ENCODE results near the gene OR2T10.

OR2T10 gene

DNA sequence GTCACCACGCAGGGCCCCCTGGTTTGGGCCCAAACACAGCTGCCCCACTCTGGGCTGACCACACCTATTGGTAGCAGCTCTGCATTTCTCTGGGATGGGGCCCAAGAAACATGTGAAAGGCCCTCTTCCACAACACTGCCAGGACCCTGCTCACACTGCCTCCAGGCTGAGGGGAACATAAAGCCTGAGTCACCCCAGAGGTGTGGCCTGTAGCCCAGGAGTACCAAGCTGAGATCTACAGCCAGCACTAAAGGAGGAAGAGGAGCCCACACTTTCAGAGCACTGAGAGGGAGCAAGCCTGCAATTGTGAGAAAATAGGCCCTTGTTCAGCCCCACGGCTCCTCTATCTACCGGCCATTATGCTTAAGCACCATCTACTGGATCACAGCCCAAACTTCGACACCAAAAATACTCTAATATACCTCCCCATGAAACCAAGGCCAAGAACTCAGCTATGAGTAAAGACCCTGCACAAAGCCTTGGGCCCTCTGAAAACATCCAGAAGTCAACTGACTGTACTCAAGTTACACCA, 14.4 kb upstream of the OR2T10 start:
- Histone ChIP-seq H3K27me3 (ENCODE audit: insufficient read depth, poor library complexity, severe bottlenecking) (no peaks in the 10 kb centered on the region), H3K9me3 (ENCODE audit: severe bottlenecking) (no peaks in the 10 kb centered on the region), H3K4me1 (ENCODE audit: insufficient read depth, poor library complexity, severe bottlenecking) (no peaks in the 10 kb centered on the region), H3K4me3 (ENCODE audit: severe bottlenecking) (no peak overlapping the region), H3K36me3 (ENCODE audit: low read depth) (no peaks in the 10 kb centered on the region), H3K27ac (ENCODE audit: poor library complexity, severe bottlenecking) (no peak overlapping the region)
- DNase-seq (ENCODE audit: low spot score) (no peak), ATAC-seq (ENCODE audit: low read depth) (no peak)
- TF ChIP-seq CTCF (IDR thresholded peaks at IDR 0.05; ENCODE audit: poor library complexity, severe bottlenecking), result no peak

DNA sequence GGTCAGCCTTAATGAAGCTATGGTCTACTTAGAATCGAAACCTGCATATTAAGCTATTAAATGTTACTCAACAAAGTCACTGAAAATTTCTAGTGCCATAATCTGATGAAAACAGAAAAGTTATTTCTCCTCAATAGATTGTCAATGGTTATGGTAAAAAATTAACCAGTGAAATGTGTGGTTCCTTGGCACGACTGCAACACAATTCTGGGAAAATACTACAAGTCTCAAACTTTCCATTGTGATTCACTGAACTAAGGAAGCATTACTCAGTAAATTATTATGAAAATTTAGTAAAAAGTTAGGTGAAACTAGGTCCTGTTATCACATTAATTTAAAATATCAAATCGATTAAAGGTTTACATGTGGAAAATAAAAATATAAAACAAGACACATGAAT, 12.8 kb upstream of the OR2T10 start:
- DNase-seq (ENCODE audit: low spot score) (no peak), ATAC-seq (ENCODE audit: low read depth) (no peak)
- Histone ChIP-seq H3K36me3 (ENCODE audit: low read depth) (no peaks in the 10 kb centered on the region), H3K4me3 (ENCODE audit: severe bottlenecking) (no peak overlapping the region), H3K27me3 (ENCODE audit: insufficient read depth, poor library complexity, severe bottlenecking) (no peaks in the 10 kb centered on the region), H3K27ac (ENCODE audit: poor library complexity, severe bottlenecking) (no peak overlapping the region), H3K4me1 (ENCODE audit: insufficient read depth, poor library complexity, severe bottlenecking) (no peaks in the 10 kb centered on the region), H3K9me3 (ENCODE audit: severe bottlenecking) (no peaks in the 10 kb centered on the region)
- no peak for TF ChIP-seq CTCF (IDR thresholded peaks at IDR 0.05; ENCODE audit: poor library complexity, severe bottlenecking)

- Histone ChIP-seq H3K4me3 (ENCODE audit: severe bottlenecking) (no peak overlapping the region), H3K36me3 (ENCODE audit: low read depth) (no peaks in the 10 kb centered on the region), H3K27ac (ENCODE audit: poor library complexity, severe bottlenecking) (no peak overlapping the region), H3K4me1 (ENCODE audit: insufficient read depth, poor library complexity, severe bottlenecking) (no peaks in the 10 kb centered on the region), H3K27me3 (ENCODE audit: insufficient read depth, poor library complexity, severe bottlenecking) (no peaks in the 10 kb centered on the region), H3K9me3 (ENCODE audit: severe bottlenecking) (no peaks in the 10 kb centered on the region)
- ATAC-seq (ENCODE audit: low read depth) (no peak), DNase-seq (ENCODE audit: low spot score) (no peak)
- TF ChIP-seq CTCF (IDR thresholded peaks at IDR 0.05; ENCODE audit: poor library complexity, severe bottlenecking), result no peak
Measured at GRCh38 chr1:248599396-248599795, 1.9 kb upstream of the OR2T10 start.

DNA sequence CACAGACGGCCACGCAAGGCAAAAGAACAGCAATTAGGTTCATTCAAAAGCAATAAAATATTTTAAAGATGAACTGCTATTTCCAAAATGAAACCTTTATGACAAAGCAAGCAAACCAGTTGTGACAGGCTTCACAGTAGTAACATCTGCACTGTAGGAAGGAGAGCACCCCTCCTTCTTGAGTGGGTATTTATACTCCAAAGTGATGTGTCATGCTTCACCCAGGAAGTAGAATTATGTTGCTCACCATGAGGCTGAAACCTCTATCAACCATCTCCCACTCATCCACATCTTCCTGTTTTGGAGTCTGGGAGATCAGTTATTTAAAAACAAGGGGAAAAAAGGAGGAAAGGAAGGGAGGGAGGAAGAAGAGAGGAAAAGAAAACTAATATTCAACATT, 885 bp downstream of the OR2T10 start:
- H3K27ac ChIP-seq (ENCODE audit: poor library complexity, severe bottlenecking), result no peak overlapping the region
- ATAC-seq (ENCODE audit: low read depth) (no peak), DNase-seq (ENCODE audit: low spot score) (no peak)
- no peak overlapping the region for H3K4me3 ChIP-seq (ENCODE audit: severe bottlenecking)
- no peaks in the 10 kb centered on the region for H3K27me3 ChIP-seq (ENCODE audit: insufficient read depth, poor library complexity, severe bottlenecking)
- H3K9me3 ChIP-seq (ENCODE audit: severe bottlenecking), result no peaks in the 10 kb centered on the region
- no peak for TF ChIP-seq CTCF (IDR thresholded peaks at IDR 0.05; ENCODE audit: poor library complexity, severe bottlenecking)
- no peaks in the 10 kb centered on the region for H3K4me1 ChIP-seq (ENCODE audit: insufficient read depth, poor library complexity, severe bottlenecking)
- no peaks in the 10 kb centered on the region for H3K36me3 ChIP-seq (ENCODE audit: low read depth)

DNA sequence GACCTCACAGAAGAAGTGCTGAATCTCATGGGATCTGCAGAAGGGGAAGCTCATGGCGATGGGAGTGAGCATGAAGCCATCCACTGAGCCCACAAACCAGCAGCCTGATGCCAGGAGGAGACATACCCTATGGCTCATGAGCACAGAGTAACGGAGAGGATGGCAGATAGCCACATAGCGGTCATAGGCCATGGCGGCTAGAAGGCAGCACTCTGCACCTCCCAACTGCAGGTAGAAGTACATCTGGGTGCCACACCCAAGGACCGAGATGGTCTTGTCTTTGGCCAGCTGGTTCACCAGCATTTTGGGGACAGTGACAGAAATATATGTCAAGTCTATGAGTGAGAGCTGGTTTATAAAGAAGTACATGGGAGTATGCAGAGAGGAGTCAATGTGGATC, 4.3 kb downstream of the OR2T10 start:
- no peaks in the 10 kb centered on the region for H3K4me1 ChIP-seq (ENCODE audit: insufficient read depth, poor library complexity, severe bottlenecking)
- no peaks in the 10 kb centered on the region for H3K9me3 ChIP-seq (ENCODE audit: severe bottlenecking)
- ATAC-seq (ENCODE audit: low read depth), result no peak
- TF ChIP-seq CTCF (IDR thresholded peaks at IDR 0.05; ENCODE audit: poor library complexity, severe bottlenecking), result no peak
- no peak overlapping the region for H3K27ac ChIP-seq (ENCODE audit: poor library complexity, severe bottlenecking)
- no peak for DNase-seq (ENCODE audit: low spot score)
- no peaks in the 10 kb centered on the region for H3K27me3 ChIP-seq (ENCODE audit: insufficient read depth, poor library complexity, severe bottlenecking)
- H3K36me3 ChIP-seq (ENCODE audit: low read depth), result no peaks in the 10 kb centered on the region
- no peak overlapping the region for H3K4me3 ChIP-seq (ENCODE audit: severe bottlenecking)

Measured in RWPE2 (cell line).